RWPE1 (cell line): ENCODE data around the gene PLA2G4D.

Source experiments
- CTCF ChIA-PET: fragments of 350-600 bp; sonication (Branson Sonifier 250); formaldehyde crosslinking; extraction: SDS; loops from one replicate; lab custom pipeline; 2021; lab: Yijun Ruan, JAX
- POLR2A ChIA-PET: fragments of 400-600 bp; formaldehyde crosslinking; extraction: SDS; loops from one replicate; lab custom pipeline; 2020; ENCODE audit warnings: antibody characterized with exemption; ENCODE audit not compliant: low non-redundant PET; lab: Yijun Ruan, JAX
- DNase-seq: peaks from one replicate; pipeline ENCODE4 v3.0.0; 2012; ENCODE audit warnings: low spot score
- H3K27ac ChIP-seq: fragments of 450-650 bp; 2 replicates; pipeline ENCODE4 v1.5.1; 2017
- CTCF ChIP-seq: fragments of 450-650 bp; conservative IDR thresholded peaks from 2 replicates; pipeline ENCODE4 v1.5.1; 2017; ENCODE audit warnings: low read depth, mild to moderate bottlenecking

The PLA2G4D gene

DNA sequence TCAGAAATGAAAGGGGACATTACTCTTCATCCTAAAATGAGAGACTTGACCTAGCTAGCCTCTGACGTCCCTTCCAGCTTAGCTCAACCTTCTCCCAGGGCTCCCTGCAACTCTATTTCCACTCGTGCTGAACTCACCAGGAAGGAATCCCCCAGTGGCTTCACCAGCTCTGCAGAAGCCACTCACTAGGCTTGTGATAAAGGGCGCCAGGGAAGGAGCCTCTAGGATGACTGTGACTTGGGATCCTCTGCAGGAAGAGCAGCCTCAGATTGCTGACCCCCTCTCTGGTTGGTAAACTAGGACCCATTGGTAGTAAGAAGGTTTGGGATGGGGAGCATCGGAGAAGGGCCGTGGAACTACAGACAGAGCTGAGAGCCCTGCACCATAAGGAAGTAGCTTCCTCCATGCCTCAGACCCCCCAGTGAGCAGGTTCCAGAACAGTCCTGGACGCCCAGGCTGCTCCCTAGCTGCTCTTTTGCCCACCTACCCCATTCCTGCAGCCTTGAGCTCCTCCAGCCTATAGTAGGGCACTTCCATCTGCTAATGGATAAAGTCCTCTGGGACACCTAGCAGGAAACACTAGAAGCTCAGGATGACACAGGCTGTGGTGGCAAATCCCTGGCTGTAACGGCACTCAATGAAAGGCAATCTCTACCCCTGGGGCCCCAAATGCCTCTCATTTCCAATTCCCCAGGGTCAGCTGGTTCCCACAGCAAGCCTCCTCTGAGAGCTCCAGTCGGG lies 36.1 kb upstream of the PLA2G4D start:
- no peak overlapping the region for H3K27ac ChIP-seq
- ChIA-PET POLR2A (no interaction called here), CTCF (interaction anchor here (0.6 to 1.2 kb wide), 2 partner anchors 141 to 300 kb away, joined by 6 to 10 read pairs; no protein-coding TSS in a partner anchor)
- no peak for TF ChIP-seq CTCF
- no peak for DNase-seq

DNA sequence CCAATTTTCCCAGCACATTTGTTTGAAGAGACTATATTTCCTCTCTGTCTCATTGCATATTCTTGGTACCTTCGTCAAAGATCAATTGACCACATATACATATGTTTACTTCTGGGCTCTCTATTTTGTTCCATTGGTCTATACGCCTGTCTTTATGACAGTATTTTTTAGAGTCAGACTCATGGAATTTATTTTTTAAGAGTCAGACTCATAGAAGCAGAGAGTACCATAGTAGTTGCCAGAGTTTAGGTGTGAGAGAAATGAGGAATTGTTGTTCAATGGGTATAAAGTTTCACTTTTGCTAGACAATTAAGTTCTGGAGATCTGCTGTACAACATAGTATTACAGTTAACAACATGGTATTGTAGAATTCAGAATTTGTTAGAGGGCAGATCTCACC lies 35.0 kb upstream of the PLA2G4D start:
- no peak overlapping the region for H3K27ac ChIP-seq
- ChIA-PET CTCF (no interaction called here), POLR2A (no interaction called here)
- no peak for DNase-seq
- no peak for TF ChIP-seq CTCF

DNA sequence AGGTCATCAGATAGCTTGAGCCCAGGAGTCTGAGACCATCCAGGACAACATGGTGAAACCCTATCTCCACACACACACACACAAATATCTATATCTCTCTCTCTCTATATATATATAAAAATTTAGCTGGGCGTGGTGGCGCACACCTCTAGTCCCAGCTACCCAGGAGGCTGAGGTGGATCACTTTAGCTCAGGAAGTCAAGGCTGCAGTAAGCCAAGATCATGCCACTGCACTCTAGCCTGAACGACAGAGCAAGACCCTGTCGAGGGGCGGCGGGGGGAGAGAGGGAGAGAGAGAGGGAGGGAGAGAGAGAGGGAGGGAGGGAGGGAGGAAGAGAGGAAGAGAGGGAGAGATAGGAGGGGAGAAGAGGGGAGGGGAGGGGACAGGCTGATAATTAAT lies 34.1 kb upstream of the PLA2G4D start:
- ChIA-PET CTCF (no interaction called here), POLR2A (no interaction called here)
- TF ChIP-seq CTCF: no peak
- no peak for DNase-seq
- no peak overlapping the region for H3K27ac ChIP-seq

- CTCF ChIA-PET: interaction anchor here (0.6 to 1.0 kb wide), 2 partner anchors 10 to 14 kb away, joined by 3 to 9 read pairs; no protein-coding TSS in a partner anchor
Observed at GRCh38 chr15:42123546-42123945, 29.2 kb upstream of the PLA2G4D start.

GRCh38 chr15:42121682-42122081 lies 27.3 kb upstream of the PLA2G4D start:
- no peak overlapping the region for H3K27ac ChIP-seq
- ChIA-PET POLR2A (no interaction called here), CTCF (interaction anchor here (1.1 kb wide), 1 partner anchor 16 kb away, joined by 4 read pairs; no protein-coding TSS in a partner anchor)
- no peak for TF ChIP-seq CTCF
- DNase-seq: no peak

More at GRCh38 chr15:42123546-42123945, 29.2 kb upstream of the PLA2G4D start:
- TF ChIP-seq CTCF: no peak
- POLR2A ChIA-PET: no interaction called here
- no peak for DNase-seq
- no peak overlapping the region for H3K27ac ChIP-seq

- ChIA-PET CTCF (interaction anchor here (1.1 kb wide), 1 partner anchor 17 kb away, joined by 4 read pairs; no protein-coding TSS in a partner anchor), POLR2A (no interaction called here)
- no peak overlapping the region for H3K27ac ChIP-seq
- TF ChIP-seq CTCF: no peak
- DNase-seq: no peak
Observed at GRCh38 chr15:42121021-42121420, 26.7 kb upstream of the PLA2G4D start.
